Keratinocyte (primary cell): Measurements from ENCODE around the gene IFITM10. TPM values are rescaled to one million over a fixed set of nuclear protein-coding genes. Genes with fewer than 3 reads are reported as not detected.

Source experiments
- DNase-seq: peaks from one replicate; pipeline ENCODE4 v3.0.0-alpha.2; 2011; ENCODE audit warnings: low read depth, missing footprints, low spot score
- FAIRE-seq: peaks from 2 replicates; lab custom pipeline; 2011; peaks lifted over from hg19 to GRCh38; lab: Jason Lieb, UNC
- H2AFZ ChIP-seq: 2 replicates; pipeline ENCODE4 v1.6.0; 2012; ENCODE audit warnings: low read length, control low read depth, inconsistent platforms; ENCODE audit not compliant: control insufficient read depth
- H3K27ac ChIP-seq: 2 replicates; pipeline ENCODE4 v1.5.1; 2011; ENCODE audit warnings: low read length; ENCODE audit not compliant: control insufficient read depth, insufficient read depth
- H3K27me3 ChIP-seq: 3 replicates; pipeline ENCODE4 v1.6.0; 2011; ENCODE audit warnings: low read length; ENCODE audit not compliant: control insufficient read depth, insufficient read depth; ENCODE audit errors: extremely low read depth
- H3K36me3 ChIP-seq, 2 experiments: 2 replicates in 1 of 2; 3 replicates in 1 of 2; pipeline ENCODE4 v1.5.1; 2011; ENCODE audit warnings: low read length in 2 of 2, mild to moderate bottlenecking in 1 of 2; ENCODE audit not compliant: control insufficient read depth in 2 of 2, insufficient read depth in 2 of 2; ENCODE audit errors: extremely low read depth in 1 of 2
- H3K4me1 ChIP-seq: 3 replicates; pipeline ENCODE4 v1.5.1; 2011; ENCODE audit warnings: low read length; ENCODE audit not compliant: control insufficient read depth, insufficient read depth; ENCODE audit errors: extremely low read depth
- H3K4me2 ChIP-seq: 3 replicates; pipeline ENCODE4 v1.6.0; 2011; ENCODE audit warnings: low read depth, low read length; ENCODE audit not compliant: control insufficient read depth, insufficient read depth; ENCODE audit errors: extremely low read depth
- H3K4me3 ChIP-seq, 3 experiments: fragments of 200-600 bp in 1 of 3; sonication (generic) in 1 of 3; 2 replicates in 2 of 3; 3 replicates in 1 of 3; pipeline ENCODE4 v1.5.1; 2011 to 2016; ENCODE audit warnings: low read length in 3 of 3, mild to moderate bottlenecking in 3 of 3, control low read depth in 2 of 3, inconsistent platforms in 1 of 3, low read depth in 1 of 3, mixed read lengths in 1 of 3, mixed run types in 1 of 3, moderate library complexity in 1 of 3; ENCODE audit not compliant: control insufficient read depth in 2 of 3, insufficient read depth in 2 of 3; ENCODE audit errors: extremely low read depth in 1 of 3
- H3K79me2 ChIP-seq: 2 replicates; pipeline ENCODE4 v1.6.0; 2012; ENCODE audit warnings: low read length; ENCODE audit not compliant: control insufficient read depth, insufficient read depth
- H3K9ac ChIP-seq: 3 replicates; pipeline ENCODE4 v1.6.0; 2011; ENCODE audit warnings: low read length; ENCODE audit not compliant: control insufficient read depth, insufficient read depth; ENCODE audit errors: extremely low read depth
- H3K9me1 ChIP-seq: 3 replicates; pipeline ENCODE4 v1.6.0; 2011; ENCODE audit warnings: low read length; ENCODE audit not compliant: control insufficient read depth, insufficient read depth; ENCODE audit errors: extremely low read depth
- H3K9me3 ChIP-seq: 2 replicates; pipeline ENCODE4 v1.5.1; 2012; ENCODE audit warnings: low read depth, low read length; ENCODE audit not compliant: control insufficient read depth
- H4K20me1 ChIP-seq: 3 replicates; pipeline ENCODE4 v1.6.0; 2011; ENCODE audit warnings: low read length; ENCODE audit not compliant: control insufficient read depth, insufficient read depth; ENCODE audit errors: extremely low read depth
- EZH2 ChIP-seq: IDR thresholded peaks from one replicate; pipeline ENCODE4 v1.6.1; 2012; ENCODE audit warnings: inconsistent platforms, mild to moderate bottlenecking, low read length, moderate library complexity
- dilution Hi-C: fragments of 300-500 bp; cut with MboI; formaldehyde crosslinking; loops from one replicate; pipeline ENCODE4 v1.7.0; 2020; ENCODE audit warnings: low sequenced_read_pairs; ENCODE audit not compliant: extremely low pct_ligation_motif_present
- polyA plus RNA-seq, 5 experiments: library from polyadenylated mRNA; depleted of rRNA in 3 of 5; stranded (reverse) in 3 of 5; stranded (forward) in 1 of 5; unstranded in 1 of 5; fragments of >200 nt; gene quantifications; 1 replicate in 1 of 5; 2 replicates in 3 of 5; 3 replicates in 1 of 5; pipeline versions ENCODE4 v1.2.1 to v1.2.3, GENCODE V29; 2011 to 2012; ENCODE audit warnings: missing spikeins in 2 of 5, low read depth in 1 of 5, low replicate concordance in 1 of 5
- TF ChIP-seq, protein P1 (sequence below), 3 experiments: IDR thresholded peaks in 1 of 3; conservative IDR thresholded peaks in 1 of 3; optimal IDR thresholded peaks in 1 of 3; 2 replicates in 2 of 3; 3 replicates in 1 of 3; pipeline versions ENCODE3 to v1.5.1; 2011; ENCODE audit warnings: low read length in 3 of 3, mild to moderate bottlenecking in 3 of 3, moderate library complexity in 2 of 3, control low read depth in 1 of 3, inconsistent platforms in 1 of 3; ENCODE audit not compliant: insufficient read depth in 2 of 3; ENCODE audit errors: extremely low read depth in 1 of 3

The IFITM10 gene
- polyA plus RNA-seq, 1 donor (not counting 4 experiments of a cell fraction or from before 2014, with no cell fraction given) = 0.14 TPM

GRCh38 chr11:1778141-1778911 lies 27.9 kb upstream of the IFITM10 start:
- no peak overlapping the region for H3K4me3 ChIP-seq
- FAIRE-seq (no peak), DNase-seq (no peak)
- dilution Hi-C loops = no loop called here
- no peak overlapping the region for H3K27ac ChIP-seq
- H3K27me3 ChIP-seq = peaks cover 21% of the 10 kb centered on the region
- no peak overlapping the region for H2AFZ ChIP-seq
- H3K79me2 ChIP-seq = no peaks in the 10 kb centered on the region
- no peak overlapping the region for H3K4me2 ChIP-seq
- peaks cover under 1% of the 10 kb centered on the region for H3K4me1 ChIP-seq
- no peaks in the 10 kb centered on the region for H3K9me1 ChIP-seq
- no peaks in the 10 kb centered on the region for H3K9me3 ChIP-seq
- no peaks in the 10 kb centered on the region for H3K36me3 ChIP-seq
- TF ChIP-seq, protein P1, sequence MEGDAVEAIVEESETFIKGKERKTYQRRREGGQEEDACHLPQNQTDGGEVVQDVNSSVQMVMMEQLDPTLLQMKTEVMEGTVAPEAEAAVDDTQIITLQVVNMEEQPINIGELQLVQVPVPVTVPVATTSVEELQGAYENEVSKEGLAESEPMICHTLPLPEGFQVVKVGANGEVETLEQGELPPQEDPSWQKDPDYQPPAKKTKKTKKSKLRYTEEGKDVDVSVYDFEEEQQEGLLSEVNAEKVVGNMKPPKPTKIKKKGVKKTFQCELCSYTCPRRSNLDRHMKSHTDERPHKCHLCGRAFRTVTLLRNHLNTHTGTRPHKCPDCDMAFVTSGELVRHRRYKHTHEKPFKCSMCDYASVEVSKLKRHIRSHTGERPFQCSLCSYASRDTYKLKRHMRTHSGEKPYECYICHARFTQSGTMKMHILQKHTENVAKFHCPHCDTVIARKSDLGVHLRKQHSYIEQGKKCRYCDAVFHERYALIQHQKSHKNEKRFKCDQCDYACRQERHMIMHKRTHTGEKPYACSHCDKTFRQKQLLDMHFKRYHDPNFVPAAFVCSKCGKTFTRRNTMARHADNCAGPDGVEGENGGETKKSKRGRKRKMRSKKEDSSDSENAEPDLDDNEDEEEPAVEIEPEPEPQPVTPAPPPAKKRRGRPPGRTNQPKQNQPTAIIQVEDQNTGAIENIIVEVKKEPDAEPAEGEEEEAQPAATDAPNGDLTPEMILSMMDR (optimal IDR thresholded peaks at IDR 0.05 in 1 of 3, IDR thresholded peaks at IDR 0.05 in 1 of 3, conservative IDR thresholded peaks at IDR 0.05 in 1 of 3; ENCODE audit: extremely low read depth in 1 of 3, insufficient read depth in 2 of 3, low read length in 3 of 3) = no peak
- TF ChIP-seq EZH2 = no peak
- no peaks in the 10 kb centered on the region for H4K20me1 ChIP-seq
- no peak overlapping the region for H3K9ac ChIP-seq

GRCh38 chr11:1777737-1778136 lies 27.3 kb upstream of the IFITM10 start:
- no peak for FAIRE-seq
- H3K4me2 ChIP-seq = no peak overlapping the region
- dilution Hi-C loops = no loop called here

More at GRCh38 chr11:1777737-1778136, 27.3 kb upstream of the IFITM10 start:
- no peak for DNase-seq
- H3K9me1 ChIP-seq = no peaks in the 10 kb centered on the region
- no peaks in the 10 kb centered on the region for H4K20me1 ChIP-seq
- H3K4me3 ChIP-seq = no peak overlapping the region
- peaks cover 21% of the 10 kb centered on the region for H3K27me3 ChIP-seq
- no peaks in the 10 kb centered on the region for H3K9me3 ChIP-seq
- H2AFZ ChIP-seq = no peak overlapping the region
- H3K27ac ChIP-seq = no peak overlapping the region
- H3K36me3 ChIP-seq = no peaks in the 10 kb centered on the region
- TF ChIP-seq, protein P1 (optimal IDR thresholded peaks at IDR 0.05 in 1 of 3, IDR thresholded peaks at IDR 0.05 in 1 of 3, conservative IDR thresholded peaks at IDR 0.05 in 1 of 3; ENCODE audit: extremely low read depth in 1 of 3, insufficient read depth in 2 of 3, low read length in 3 of 3) = no peak
- TF ChIP-seq EZH2 = no peak
- no peaks in the 10 kb centered on the region for H3K79me2 ChIP-seq
- peaks cover 4% of the 10 kb centered on the region for H3K4me1 ChIP-seq
- no peak overlapping the region for H3K9ac ChIP-seq
